ENCODE measurements around the gene GALNT9.

The GALNT9 gene

GRCh38 chr12:132316497-132317232 lies 12.7 kb downstream of the GALNT9 start:
- H3K79me2 ChIP-seq (ENCODE audit: control insufficient read depth, insufficient read depth, low read length, unreplicated experiment) = no peaks in the 10 kb centered on the region
- H3K4me3 ChIP-seq (ENCODE audit: low read depth, low read length) = no peak overlapping the region
- H3K4me1 ChIP-seq (ENCODE audit: control insufficient read depth, insufficient read depth, low read length, unreplicated experiment) = no peaks in the 10 kb centered on the region
- H3K27ac ChIP-seq (ENCODE audit: low read depth, low read length) = no peak overlapping the region
- H3K27me3 ChIP-seq (ENCODE audit: insufficient read depth, low read length) = no peaks in the 10 kb centered on the region
- H3K36me3 ChIP-seq (ENCODE audit: insufficient read depth, low read length) = no peaks in the 10 kb centered on the region
- H2AFZ ChIP-seq (ENCODE audit: low read length, unreplicated experiment) = no peak overlapping the region

- no peaks in the 10 kb centered on the region for H3K79me2 ChIP-seq (ENCODE audit: control insufficient read depth, insufficient read depth, low read length, unreplicated experiment)
- no peak overlapping the region for H2AFZ ChIP-seq (ENCODE audit: low read length, unreplicated experiment)
- H3K27ac ChIP-seq (ENCODE audit: low read depth, low read length) = no peak overlapping the region
- no peaks in the 10 kb centered on the region for H3K4me1 ChIP-seq (ENCODE audit: control insufficient read depth, insufficient read depth, low read length, unreplicated experiment)
- H3K27me3 ChIP-seq (ENCODE audit: insufficient read depth, low read length) = no peaks in the 10 kb centered on the region
- H3K36me3 ChIP-seq (ENCODE audit: insufficient read depth, low read length) = no peaks in the 10 kb centered on the region
- no peak overlapping the region for H3K4me3 ChIP-seq (ENCODE audit: low read depth, low read length)
Measured at GRCh38 chr12:132315951-132316350, 13.4 kb downstream of the GALNT9 start.

GRCh38 chr12:132315507-132315906 lies 13.9 kb downstream of the GALNT9 start:
- Histone ChIP-seq H3K27ac (ENCODE audit: low read depth, low read length) (no peak overlapping the region), H2AFZ (ENCODE audit: low read length, unreplicated experiment) (no peak overlapping the region), H3K36me3 (ENCODE audit: insufficient read depth, low read length) (no peaks in the 10 kb centered on the region), H3K27me3 (ENCODE audit: insufficient read depth, low read length) (no peaks in the 10 kb centered on the region), H3K4me3 (ENCODE audit: low read depth, low read length) (no peak overlapping the region), H3K4me1 (ENCODE audit: control insufficient read depth, insufficient read depth, low read length, unreplicated experiment) (no peaks in the 10 kb centered on the region), H3K79me2 (ENCODE audit: control insufficient read depth, insufficient read depth, low read length, unreplicated experiment) (no peaks in the 10 kb centered on the region)

GRCh38 chr12:132314516-132315233 lies 14.7 kb downstream of the GALNT9 start:
- no peak overlapping the region for H3K4me3 ChIP-seq (ENCODE audit: low read depth, low read length)
- H3K4me1 ChIP-seq (ENCODE audit: control insufficient read depth, insufficient read depth, low read length, unreplicated experiment) = no peaks in the 10 kb centered on the region
- H3K27me3 ChIP-seq (ENCODE audit: insufficient read depth, low read length) = no peaks in the 10 kb centered on the region
- H3K79me2 ChIP-seq (ENCODE audit: control insufficient read depth, insufficient read depth, low read length, unreplicated experiment) = no peaks in the 10 kb centered on the region
- H3K36me3 ChIP-seq (ENCODE audit: insufficient read depth, low read length) = no peaks in the 10 kb centered on the region
- no peak overlapping the region for H2AFZ ChIP-seq (ENCODE audit: low read length, unreplicated experiment)
- H3K27ac ChIP-seq (ENCODE audit: low read depth, low read length) = no peak overlapping the region

- H3K27me3 ChIP-seq (ENCODE audit: insufficient read depth, low read length) = no peaks in the 10 kb centered on the region
- H3K36me3 ChIP-seq (ENCODE audit: insufficient read depth, low read length) = no peaks in the 10 kb centered on the region
- H3K4me3 ChIP-seq (ENCODE audit: low read depth, low read length) = no peak overlapping the region
- no peak overlapping the region for H2AFZ ChIP-seq (ENCODE audit: low read length, unreplicated experiment)
- H3K4me1 ChIP-seq (ENCODE audit: control insufficient read depth, insufficient read depth, low read length, unreplicated experiment) = no peaks in the 10 kb centered on the region
- H3K79me2 ChIP-seq (ENCODE audit: control insufficient read depth, insufficient read depth, low read length, unreplicated experiment) = no peaks in the 10 kb centered on the region
- no peak overlapping the region for H3K27ac ChIP-seq (ENCODE audit: low read depth, low read length)
Measured at GRCh38 chr12:132314035-132314434, 15.4 kb downstream of the GALNT9 start.

GRCh38 chr12:132313182-132313581 lies 16.2 kb downstream of the GALNT9 start:
- no peak overlapping the region for H2AFZ ChIP-seq (ENCODE audit: low read length, unreplicated experiment)
- H3K27me3 ChIP-seq (ENCODE audit: insufficient read depth, low read length) = no peaks in the 10 kb centered on the region
- H3K4me1 ChIP-seq (ENCODE audit: control insufficient read depth, insufficient read depth, low read length, unreplicated experiment) = no peaks in the 10 kb centered on the region
- H3K4me3 ChIP-seq (ENCODE audit: low read depth, low read length) = no peak overlapping the region
- H3K27ac ChIP-seq (ENCODE audit: low read depth, low read length) = no peak overlapping the region
- no peaks in the 10 kb centered on the region for H3K79me2 ChIP-seq (ENCODE audit: control insufficient read depth, insufficient read depth, low read length, unreplicated experiment)
- H3K36me3 ChIP-seq (ENCODE audit: insufficient read depth, low read length) = no peaks in the 10 kb centered on the region

- Histone ChIP-seq H3K79me2 (ENCODE audit: control insufficient read depth, insufficient read depth, low read length, unreplicated experiment) (no peaks in the 10 kb centered on the region), H3K4me1 (ENCODE audit: control insufficient read depth, insufficient read depth, low read length, unreplicated experiment) (no peaks in the 10 kb centered on the region), H2AFZ (ENCODE audit: low read length, unreplicated experiment) (no peak overlapping the region), H3K36me3 (ENCODE audit: insufficient read depth, low read length) (no peaks in the 10 kb centered on the region), H3K27me3 (ENCODE audit: insufficient read depth, low read length) (no peaks in the 10 kb centered on the region), H3K4me3 (ENCODE audit: low read depth, low read length) (no peak overlapping the region), H3K27ac (ENCODE audit: low read depth, low read length) (no peak overlapping the region)
Measured at GRCh38 chr12:132312516-132312915, 16.9 kb downstream of the GALNT9 start.

- Histone ChIP-seq H3K27me3 (ENCODE audit: insufficient read depth, low read length) (no peaks in the 10 kb centered on the region), H3K27ac (ENCODE audit: low read depth, low read length) (no peak overlapping the region), H3K36me3 (ENCODE audit: insufficient read depth, low read length) (no peaks in the 10 kb centered on the region), H3K79me2 (ENCODE audit: control insufficient read depth, insufficient read depth, low read length, unreplicated experiment) (no peaks in the 10 kb centered on the region), H2AFZ (ENCODE audit: low read length, unreplicated experiment) (no peak overlapping the region), H3K4me3 (ENCODE audit: low read depth, low read length) (no peak overlapping the region), H3K4me1 (ENCODE audit: control insufficient read depth, insufficient read depth, low read length, unreplicated experiment) (no peaks in the 10 kb centered on the region)
Measured at GRCh38 chr12:132311201-132311915, 18.0 kb downstream of the GALNT9 start.

GRCh38 chr12:132310181-132311040 lies 19.0 kb downstream of the GALNT9 start:
- Histone ChIP-seq H3K27me3 (ENCODE audit: insufficient read depth, low read length) (no peaks in the 10 kb centered on the region), H3K27ac (ENCODE audit: low read depth, low read length) (no peak overlapping the region), H3K4me1 (ENCODE audit: control insufficient read depth, insufficient read depth, low read length, unreplicated experiment) (no peaks in the 10 kb centered on the region), H3K36me3 (ENCODE audit: insufficient read depth, low read length) (no peaks in the 10 kb centered on the region), H3K79me2 (ENCODE audit: control insufficient read depth, insufficient read depth, low read length, unreplicated experiment) (no peaks in the 10 kb centered on the region), H2AFZ (ENCODE audit: low read length, unreplicated experiment) (no peak overlapping the region), H3K4me3 (ENCODE audit: low read depth, low read length) (no peak overlapping the region)

- Histone ChIP-seq H3K27me3 (ENCODE audit: insufficient read depth, low read length) (no peaks in the 10 kb centered on the region), H3K4me3 (ENCODE audit: low read depth, low read length) (no peak overlapping the region), H3K4me1 (ENCODE audit: control insufficient read depth, insufficient read depth, low read length, unreplicated experiment) (no peaks in the 10 kb centered on the region), H2AFZ (ENCODE audit: low read length, unreplicated experiment) (no peak overlapping the region), H3K36me3 (ENCODE audit: insufficient read depth, low read length) (no peaks in the 10 kb centered on the region), H3K79me2 (ENCODE audit: control insufficient read depth, insufficient read depth, low read length, unreplicated experiment) (no peaks in the 10 kb centered on the region), H3K27ac (ENCODE audit: low read depth, low read length) (no peak overlapping the region)
Measured at GRCh38 chr12:132309596-132310086, 19.7 kb downstream of the GALNT9 start.

Measured in ACC112 (cell line).